ENCODE data around the gene ATP8A1. TPM values are rescaled to one million over a fixed set of nuclear protein-coding genes. Genes with fewer than 3 reads are reported as not detected.
A peak's percentile ranks its signal among the peaks of the same experiment; 100 is the strongest.

ATP8A1 gene
- total RNA-seq, 2 donors from 2014 or later = 18.6 to 74.0 TPM

DNA sequence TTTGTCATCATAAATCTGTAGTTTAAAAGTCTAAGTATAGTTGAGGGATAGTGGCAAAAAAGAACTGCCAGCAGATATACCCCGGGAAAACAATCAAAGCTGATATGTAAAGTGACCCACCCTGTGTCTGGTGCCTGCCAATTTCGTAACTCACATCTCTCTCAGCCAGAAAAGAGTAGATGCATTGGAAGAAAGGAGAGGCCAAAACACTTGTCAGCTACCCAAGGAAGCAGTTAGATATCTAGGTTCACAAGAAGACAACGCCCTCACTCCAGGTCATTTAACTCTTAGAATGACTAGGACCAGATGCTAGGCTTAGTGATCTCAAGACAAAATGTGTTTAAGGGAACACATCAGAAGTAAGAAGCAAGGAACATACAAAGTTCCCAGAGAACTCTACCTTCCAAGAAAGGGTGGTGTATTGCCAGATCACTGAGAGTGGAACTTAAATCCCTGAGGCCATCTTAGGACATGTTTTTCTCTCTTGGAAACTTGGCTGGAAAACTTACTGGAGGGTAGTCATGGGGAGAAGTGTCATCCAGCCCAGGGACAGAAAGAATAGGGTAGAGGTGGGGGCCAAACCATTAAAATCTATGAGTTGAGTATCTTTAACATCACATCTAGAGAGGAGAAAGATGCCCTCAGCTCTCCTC is 133.7 kb downstream of the ATP8A1 start:
- Histone ChIP-seq H3K27me3 (replicated peaks; ENCODE audit: insufficient read depth) (no peaks in the 10 kb centered on the region), H3K4me1 (replicated peaks) (no peaks in the 10 kb centered on the region), H3K36me3 (no peaks in the 10 kb centered on the region), H3K9me3 (no peaks in the 10 kb centered on the region), H3K4me3 (no peak overlapping the region), H3K27ac (no peak overlapping the region)
- 67% methylated on average over 3 of the region's 3 CpGs for WGBS
- DNase-seq (ENCODE audit: low spot score) = no peak
- TF ChIP-seq, protein P1, sequence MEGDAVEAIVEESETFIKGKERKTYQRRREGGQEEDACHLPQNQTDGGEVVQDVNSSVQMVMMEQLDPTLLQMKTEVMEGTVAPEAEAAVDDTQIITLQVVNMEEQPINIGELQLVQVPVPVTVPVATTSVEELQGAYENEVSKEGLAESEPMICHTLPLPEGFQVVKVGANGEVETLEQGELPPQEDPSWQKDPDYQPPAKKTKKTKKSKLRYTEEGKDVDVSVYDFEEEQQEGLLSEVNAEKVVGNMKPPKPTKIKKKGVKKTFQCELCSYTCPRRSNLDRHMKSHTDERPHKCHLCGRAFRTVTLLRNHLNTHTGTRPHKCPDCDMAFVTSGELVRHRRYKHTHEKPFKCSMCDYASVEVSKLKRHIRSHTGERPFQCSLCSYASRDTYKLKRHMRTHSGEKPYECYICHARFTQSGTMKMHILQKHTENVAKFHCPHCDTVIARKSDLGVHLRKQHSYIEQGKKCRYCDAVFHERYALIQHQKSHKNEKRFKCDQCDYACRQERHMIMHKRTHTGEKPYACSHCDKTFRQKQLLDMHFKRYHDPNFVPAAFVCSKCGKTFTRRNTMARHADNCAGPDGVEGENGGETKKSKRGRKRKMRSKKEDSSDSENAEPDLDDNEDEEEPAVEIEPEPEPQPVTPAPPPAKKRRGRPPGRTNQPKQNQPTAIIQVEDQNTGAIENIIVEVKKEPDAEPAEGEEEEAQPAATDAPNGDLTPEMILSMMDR (IDR thresholded peaks at IDR 0.05) = no peak
- TF ChIP-seq POLR2A (IDR thresholded peaks at IDR 0.05) (no peak), POLR2AphosphoS5 (IDR thresholded peaks at IDR 0.05) (no peak)
- intact Hi-C loops (cut with DNase I) = no loop called here

DNA sequence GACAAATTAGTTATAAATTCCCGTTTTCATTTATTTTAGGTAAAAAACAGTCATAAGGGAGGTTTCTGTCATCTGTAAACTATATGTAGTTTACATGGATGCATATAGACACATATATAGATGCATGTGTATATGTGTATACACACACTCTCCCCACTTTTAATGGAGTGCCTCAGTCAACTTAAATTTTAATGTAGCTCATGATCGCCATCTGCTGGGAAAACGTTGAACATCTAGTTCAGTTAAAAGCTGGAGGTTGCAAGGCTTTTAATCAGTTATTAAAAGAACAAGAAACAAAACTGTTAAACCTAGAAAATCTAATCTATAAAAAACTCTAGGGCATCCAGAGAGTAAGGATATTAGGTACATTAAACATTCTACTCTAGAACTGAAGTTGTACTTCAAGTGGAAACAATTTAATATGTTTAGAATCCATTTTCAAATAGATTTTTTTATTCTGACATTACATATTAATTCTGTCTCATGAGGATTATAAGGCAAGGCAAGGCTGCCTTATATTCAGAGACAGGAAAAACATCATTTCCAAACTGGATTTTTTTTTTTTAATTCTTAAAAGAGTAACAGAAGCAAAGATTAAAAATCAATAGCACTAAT is 137.0 kb downstream of the ATP8A1 start:
- no peaks in the 10 kb centered on the region for H3K4me1 ChIP-seq (replicated peaks)
- H3K9me3 ChIP-seq = no peaks in the 10 kb centered on the region
- H3K27ac ChIP-seq = no peak overlapping the region
- H3K27me3 ChIP-seq (replicated peaks; ENCODE audit: insufficient read depth) = no peaks in the 10 kb centered on the region
- TF ChIP-seq POLR2A (IDR thresholded peaks at IDR 0.05) (no peak), POLR2AphosphoS5 (IDR thresholded peaks at IDR 0.05) (no peak)
- TF ChIP-seq, protein P1 (IDR thresholded peaks at IDR 0.05) = peak; percentile 10 to 85 (median 76)
- H3K36me3 ChIP-seq = no peaks in the 10 kb centered on the region
- H3K4me3 ChIP-seq = no peak overlapping the region
- peak; percentile 43 for DNase-seq (ENCODE audit: low spot score)
- WGBS = 18% methylated on average over 3 of the region's 3 CpGs
- intact Hi-C loops (cut with DNase I) = loop anchor here (2.0 to 10.0 kb wide), 2 partner anchors 145 to 237 kb away; no protein-coding TSS in a partner anchor

DNA sequence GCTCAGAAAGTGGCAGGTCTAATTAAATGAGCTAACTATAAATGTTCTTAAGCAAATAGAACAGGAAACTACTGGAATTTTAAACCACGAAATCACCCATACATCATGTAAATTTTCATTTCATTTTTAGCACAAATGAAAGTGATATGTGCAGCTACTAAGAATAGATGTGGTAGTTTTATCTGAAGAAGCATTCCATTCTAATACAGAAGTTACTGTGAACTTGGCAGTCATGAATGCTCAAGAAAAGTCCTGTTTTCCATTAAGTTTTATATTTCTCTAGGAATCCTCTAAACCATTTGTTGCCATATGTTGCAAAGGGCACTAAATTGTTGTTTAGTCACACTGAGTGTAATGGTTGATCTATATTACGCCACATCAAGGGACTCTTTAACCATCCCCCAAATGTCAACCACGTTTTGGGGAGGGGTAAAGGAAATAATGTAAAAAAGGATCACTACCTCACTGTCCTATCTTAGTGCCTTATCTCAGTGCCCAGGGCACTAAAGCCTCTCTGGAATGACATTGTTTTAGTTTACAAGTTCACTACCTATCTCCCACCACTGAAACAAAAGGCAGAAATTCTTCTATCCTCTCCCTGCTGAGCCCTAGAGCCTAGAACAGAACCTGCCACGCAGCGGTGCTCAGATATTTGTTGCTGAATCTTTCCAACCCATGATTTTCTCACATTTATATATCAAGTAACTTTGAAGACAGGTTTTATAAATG is 141.6 kb downstream of the ATP8A1 start:
- Histone ChIP-seq H3K27me3 (replicated peaks; ENCODE audit: insufficient read depth) (no peaks in the 10 kb centered on the region), H3K9me3 (no peaks in the 10 kb centered on the region), H3K4me1 (replicated peaks) (no peaks in the 10 kb centered on the region), H3K4me3 (no peak overlapping the region), H3K27ac (no peak overlapping the region), H3K36me3 (no peaks in the 10 kb centered on the region)
- DNase-seq (ENCODE audit: low spot score) = no peak
- TF ChIP-seq POLR2A (IDR thresholded peaks at IDR 0.05) = no peak
- WGBS = 64% methylated on average over 5 of the region's 5 CpGs
- intact Hi-C loops (cut with DNase I) = loop anchor here (10.0 kb wide), 1 partner anchor 141 kb away; no protein-coding TSS in a partner anchor

DNA sequence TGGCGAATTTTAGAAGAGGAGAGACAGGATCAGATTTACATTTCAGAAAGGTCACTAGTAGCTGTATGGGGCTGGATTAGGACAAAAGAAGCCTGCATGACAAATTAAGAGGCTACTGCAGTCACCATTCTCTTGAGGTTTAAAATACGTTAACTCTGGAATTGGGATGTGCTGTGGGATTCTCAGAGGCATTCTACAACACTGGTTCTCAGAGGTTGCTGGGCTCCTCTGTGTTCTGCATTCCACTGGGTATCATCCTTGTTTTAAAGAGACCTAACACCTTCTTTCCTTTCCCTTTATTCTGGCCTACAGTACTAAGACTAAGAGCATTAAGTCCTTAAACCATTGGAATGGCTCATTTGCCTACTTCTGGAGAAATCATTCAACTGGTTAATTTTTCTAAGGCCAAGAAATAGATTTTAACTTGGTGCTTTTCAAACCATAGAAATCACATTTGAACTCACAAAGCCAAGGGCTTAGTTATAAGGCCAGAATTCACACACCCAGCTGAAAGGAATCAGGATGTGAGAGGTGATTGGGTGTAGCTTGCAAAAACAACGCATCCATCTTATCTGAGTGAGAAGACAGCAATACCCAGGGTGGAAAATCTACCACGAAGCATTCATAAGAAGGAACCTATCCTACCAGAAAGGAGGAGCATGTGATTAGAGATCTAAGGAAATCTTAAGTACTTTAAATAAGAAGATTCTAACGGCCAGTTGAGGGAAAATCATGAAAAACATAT is 143.0 kb downstream of the ATP8A1 start:
- Histone ChIP-seq H3K4me1 (replicated peaks) (no peaks in the 10 kb centered on the region), H3K27me3 (replicated peaks; ENCODE audit: insufficient read depth) (no peaks in the 10 kb centered on the region), H3K9me3 (no peaks in the 10 kb centered on the region), H3K4me3 (no peak overlapping the region), H3K36me3 (no peaks in the 10 kb centered on the region), H3K27ac (no peak overlapping the region)
- intact Hi-C loops (cut with DNase I) = loop anchor here (10.0 kb wide), 1 partner anchor 139 kb away; no protein-coding TSS in a partner anchor
- DNase-seq (ENCODE audit: low spot score) = no peak
- 83% methylated on average over 5 of the region's 5 CpGs for WGBS
- no peak for TF ChIP-seq POLR2AphosphoS5 (IDR thresholded peaks at IDR 0.05)

DNA sequence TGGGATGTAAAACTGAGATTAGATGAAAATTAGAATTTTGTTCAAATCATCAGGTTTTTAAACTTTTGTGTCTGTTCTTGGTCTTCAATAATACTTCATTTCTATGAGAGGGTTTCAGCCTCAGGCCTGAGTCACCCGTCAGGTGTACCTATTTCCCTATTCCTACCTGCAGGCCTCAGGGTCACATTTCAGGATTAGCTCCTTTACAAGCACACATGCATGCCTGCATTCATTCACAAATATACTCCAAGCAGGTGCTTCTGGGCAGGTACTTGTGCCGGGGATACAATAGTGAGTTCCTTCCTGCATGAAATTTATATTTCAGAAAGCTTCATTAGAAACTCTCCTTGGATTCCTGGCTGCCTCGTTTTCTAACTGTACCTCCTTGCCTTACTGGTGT is 144.7 kb downstream of the ATP8A1 start:
- Histone ChIP-seq H3K27ac (no peak overlapping the region), H3K36me3 (no peaks in the 10 kb centered on the region), H3K27me3 (replicated peaks; ENCODE audit: insufficient read depth) (no peaks in the 10 kb centered on the region), H3K4me1 (replicated peaks) (no peaks in the 10 kb centered on the region), H3K9me3 (no peaks in the 10 kb centered on the region), H3K4me3 (no peak overlapping the region)
- intact Hi-C loops (cut with DNase I) = loop anchor here (10.0 kb wide), 1 partner anchor 137 kb away; no protein-coding TSS in a partner anchor
- no peak for DNase-seq (ENCODE audit: low spot score)
- TF ChIP-seq POLR2AphosphoS5 (IDR thresholded peaks at IDR 0.05) (no peak), POLR2A (IDR thresholded peaks at IDR 0.05) (no peak)
- TF ChIP-seq, protein P1 (IDR thresholded peaks at IDR 0.05) = no peak
- WGBS = 86% methylated on average over 3 of the region's 3 CpGs

Measured in prostate gland (tissue), 2 donors.